Effector memory CD4-positive, alpha-beta T cell (primary cell): ENCODE data around the gene CTXN1.

Experiments used
- DNase-seq, 3 donors: peaks; one replicate each; pipeline ENCODE4 v3.0.0-alpha.2; 2020
- H3K27ac ChIP-seq: 2 replicates; pipeline ENCODE4 v1.7.0; 2013; ENCODE audit warnings: mild to moderate bottlenecking, low read length, moderate library complexity; ENCODE audit not compliant: insufficient read depth, poor library complexity, severe bottlenecking
- H3K27me3 ChIP-seq: replicated peaks from 2 replicates; pipeline ENCODE4 v1.7.0; 2013; ENCODE audit warnings: mild to moderate bottlenecking, low read length; ENCODE audit not compliant: insufficient read depth, control insufficient read depth, poor library complexity, severe bottlenecking
- H3K36me3 ChIP-seq: 2 replicates; pipeline ENCODE4 v1.7.0; 2013; ENCODE audit warnings: mild to moderate bottlenecking, low read length, moderate library complexity; ENCODE audit not compliant: control insufficient read depth, insufficient read depth
- H3K4me1 ChIP-seq: 2 replicates; pipeline ENCODE4 v1.7.0; 2013; ENCODE audit warnings: low read length, mild to moderate bottlenecking; ENCODE audit not compliant: control insufficient read depth, insufficient read depth, poor library complexity, severe bottlenecking
- H3K4me3 ChIP-seq: 2 replicates; pipeline ENCODE4 v1.7.0; 2013; ENCODE audit warnings: low read length, low read depth, mild to moderate bottlenecking; ENCODE audit not compliant: insufficient read depth, poor library complexity, severe bottlenecking
- H3K9me3 ChIP-seq: 2 replicates; pipeline ENCODE4 v1.7.0; 2013; ENCODE audit warnings: mild to moderate bottlenecking, low read length, moderate library complexity; ENCODE audit not compliant: control insufficient read depth
- total RNA-seq, 3 donors: gene quantifications; one replicate each; lab custom pipeline; 2026; lab: John Stamatoyannopoulos, UW

CTXN1 gene
- 0 to 0.26 (median 0) reads per million in 3 donors for total RNA-seq

- Histone ChIP-seq H3K4me1 (peaks cover 24% of the 10 kb centered on the region), H3K9me3 (no peaks in the 10 kb centered on the region), H3K27me3 (no peaks in the 10 kb centered on the region), H3K36me3 (peaks cover 23% of the 10 kb centered on the region), H3K4me3 (peak within 1 kb of the TSS; percentile 35), H3K27ac (no peak within 1 kb of the TSS)
- DNase-seq = peak; percentile 66 to 71 (median 70)
These were observed at the start of gene CTXN1 for GRCh38 chr19:7926021-7926726. TSS of gene CTXN1 (minus strand) at chr19:7926135. CDS start at chr19:7925538, 597 bp downstream.

GRCh38 chr19:7975037-7975436, 49.1 kb upstream of the CTXN1 start:
- no peaks in the 10 kb centered on the region for H3K9me3 ChIP-seq
- peaks cover 69% of the 10 kb centered on the region for H3K36me3 ChIP-seq
- H3K27me3 ChIP-seq = no peaks in the 10 kb centered on the region
- no peak for DNase-seq
- H3K27ac ChIP-seq = no peak overlapping the region
- no peaks in the 10 kb centered on the region for H3K4me1 ChIP-seq
- no peak overlapping the region for H3K4me3 ChIP-seq

GRCh38 chr19:7973883-7974282, 47.9 kb upstream of the CTXN1 start:
- no peaks in the 10 kb centered on the region for H3K27me3 ChIP-seq

DNA sequence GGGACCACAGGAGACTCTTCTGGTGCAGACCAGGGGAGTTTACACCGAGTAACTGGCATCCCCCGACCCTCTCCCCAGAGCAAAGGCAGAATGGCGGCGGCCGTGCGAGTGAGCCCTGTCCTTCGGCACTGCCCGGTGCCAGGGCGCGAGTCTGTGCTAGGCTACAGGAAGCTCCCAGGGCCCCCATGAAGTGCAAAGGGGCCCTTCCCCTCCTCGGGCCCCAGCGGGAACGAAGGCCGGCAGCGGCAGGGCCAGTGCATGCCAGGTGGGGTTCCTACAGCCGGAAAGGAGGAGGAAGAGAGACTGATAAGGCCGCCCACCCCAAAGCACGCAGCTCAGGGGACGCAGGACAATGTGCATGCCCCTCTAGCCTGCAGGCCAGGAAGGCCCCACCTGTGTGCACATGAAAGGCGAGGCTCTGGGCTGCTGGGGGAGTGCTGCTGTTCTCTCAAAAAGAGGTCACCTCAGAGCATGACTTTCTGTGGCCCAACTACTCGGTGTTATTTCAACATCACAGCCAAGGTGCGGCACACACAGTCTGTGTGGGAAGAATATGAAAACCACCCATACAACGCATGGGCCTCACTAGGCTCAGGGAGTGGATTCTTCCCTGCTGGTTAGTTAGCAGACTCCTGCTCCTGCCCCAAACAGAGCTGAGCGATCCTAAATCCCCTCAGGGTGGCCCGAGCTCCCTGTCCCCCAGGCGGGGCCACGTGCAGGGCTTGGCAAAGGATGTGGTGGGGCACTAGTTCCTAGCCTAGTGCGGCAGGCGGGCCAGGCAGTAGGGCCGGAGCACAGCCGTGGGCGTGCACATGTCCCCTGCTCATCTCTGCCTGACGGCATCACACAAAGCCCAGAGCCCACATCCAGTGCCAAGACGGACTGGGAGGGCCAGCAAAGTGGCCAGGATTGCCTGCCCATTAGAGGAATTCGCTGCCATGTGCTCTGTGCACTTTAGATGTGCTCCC, 45.9 kb upstream of the CTXN1 start:
- peaks cover 58% of the 10 kb centered on the region for H3K36me3 ChIP-seq

More at GRCh38 chr19:7973883-7974282, 47.9 kb upstream of the CTXN1 start:
- no peak overlapping the region for H3K4me3 ChIP-seq
- H3K4me1 ChIP-seq = no peaks in the 10 kb centered on the region
- H3K9me3 ChIP-seq = no peaks in the 10 kb centered on the region
- DNase-seq = no peak
- peaks cover 59% of the 10 kb centered on the region for H3K36me3 ChIP-seq
- no peak overlapping the region for H3K27ac ChIP-seq

DNA sequence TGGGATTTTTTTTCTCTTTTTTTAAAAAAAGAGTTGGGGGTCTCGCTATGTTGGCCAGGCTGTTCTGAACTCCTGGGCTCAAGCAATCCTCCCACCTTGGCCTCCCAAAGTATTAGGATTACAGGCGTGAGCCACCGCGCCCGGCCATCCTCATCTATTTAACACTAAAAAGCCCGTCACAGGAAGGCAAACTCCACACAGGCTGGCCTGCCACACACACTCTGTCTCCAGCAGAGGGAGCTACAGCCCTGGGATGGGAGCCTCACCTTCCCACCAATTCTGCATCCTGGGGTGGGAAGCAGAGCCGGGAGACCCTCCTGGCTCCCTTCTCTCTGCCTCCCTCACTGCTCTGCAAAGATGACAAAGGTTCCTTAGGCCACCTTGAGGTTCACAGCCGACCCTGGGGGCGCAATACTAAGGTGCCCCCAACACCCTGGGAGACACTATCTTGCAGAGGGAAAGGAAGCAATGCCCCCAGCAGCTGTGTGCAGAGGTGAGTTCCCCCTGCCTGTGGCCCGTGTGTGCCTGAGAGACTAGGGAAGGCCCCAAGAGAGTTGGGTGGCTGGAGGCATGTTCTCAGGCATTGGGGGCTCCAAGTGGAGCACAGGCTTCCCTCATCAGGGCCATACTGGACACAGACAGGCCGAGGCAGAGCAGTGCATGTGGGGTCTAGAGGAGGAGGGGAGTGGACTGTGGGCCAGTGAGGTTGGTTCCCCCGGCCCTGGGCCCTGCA, 44.9 kb upstream of the CTXN1 start:
- H3K4me1 ChIP-seq = no peaks in the 10 kb centered on the region
- H3K36me3 ChIP-seq = peaks cover 65% of the 10 kb centered on the region
- DNase-seq = no peak
- H3K27ac ChIP-seq = no peak overlapping the region
- H3K27me3 ChIP-seq = no peaks in the 10 kb centered on the region
- H3K9me3 ChIP-seq = no peaks in the 10 kb centered on the region
- H3K4me3 ChIP-seq = no peak overlapping the region

More for the DNA sequence above, 45.9 kb upstream of the CTXN1 start:
- no peak overlapping the region for H3K4me3 ChIP-seq
- no peaks in the 10 kb centered on the region for H3K9me3 ChIP-seq
- H3K27me3 ChIP-seq = no peaks in the 10 kb centered on the region
- no peak for DNase-seq
- no peaks in the 10 kb centered on the region for H3K4me1 ChIP-seq
- no peak overlapping the region for H3K27ac ChIP-seq

DNA sequence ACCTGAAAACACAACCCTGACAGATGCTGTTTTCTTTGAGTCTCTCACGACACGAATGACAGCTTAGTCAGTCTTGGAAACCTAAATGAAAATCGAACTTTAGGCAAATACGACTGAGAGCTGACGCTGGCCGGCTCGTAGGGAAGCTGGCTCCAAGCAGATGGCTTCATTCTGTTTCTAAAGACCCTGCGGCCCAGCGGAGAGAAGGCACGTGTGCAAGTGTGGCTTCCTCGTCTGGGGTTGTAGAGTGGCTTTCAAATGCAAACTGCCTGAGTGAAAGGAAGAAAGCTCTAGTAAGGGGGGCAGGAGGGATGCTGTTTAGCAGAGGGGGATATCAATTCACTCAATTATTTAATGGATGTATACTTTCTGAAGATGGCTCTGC, 43.6 kb upstream of the CTXN1 start:
- peaks cover 68% of the 10 kb centered on the region for H3K36me3 ChIP-seq
- no peaks in the 10 kb centered on the region for H3K4me1 ChIP-seq
- H3K27ac ChIP-seq = no peak overlapping the region
- no peaks in the 10 kb centered on the region for H3K27me3 ChIP-seq
- no peaks in the 10 kb centered on the region for H3K9me3 ChIP-seq
- no peak for DNase-seq
- no peak overlapping the region for H3K4me3 ChIP-seq

GRCh38 chr19:7968796-7969554, 43.0 kb upstream of the CTXN1 start:
- peaks cover 63% of the 10 kb centered on the region for H3K36me3 ChIP-seq

GRCh38 chr19:7968008-7968795, 42.3 kb upstream of the CTXN1 start:
- Histone ChIP-seq H3K36me3 (peaks cover 63% of the 10 kb centered on the region), H3K9me3 (no peaks in the 10 kb centered on the region), H3K27me3 (no peaks in the 10 kb centered on the region), H3K27ac (no peak overlapping the region), H3K4me1 (no peaks in the 10 kb centered on the region), H3K4me3 (no peak overlapping the region)
- DNase-seq = no peak

More at GRCh38 chr19:7968796-7969554, 43.0 kb upstream of the CTXN1 start:
- Histone ChIP-seq H3K27me3 (no peaks in the 10 kb centered on the region), H3K4me3 (no peak overlapping the region), H3K9me3 (no peaks in the 10 kb centered on the region), H3K4me1 (no peaks in the 10 kb centered on the region), H3K27ac (no peak overlapping the region)
- DNase-seq = no peak
